HepG2 (cell line): ENCODE measurements around the gene CNTF. TPM values are rescaled to one million over a fixed set of nuclear protein-coding genes. Genes with fewer than 3 reads are reported as not detected.

Source experiments
- ADNP ChIP-seq: sonication (generic); formaldehyde crosslinking; IDR thresholded peaks from 2 replicates; pipeline ENCODE4 v1.4.0; 2020; ENCODE audit warnings: missing genetic modification reagents
- BRCA1 ChIP-seq: sonication (generic); formaldehyde crosslinking; IDR thresholded peaks from 2 replicates; pipeline ENCODE4 v1.4.0; 2020; ENCODE audit warnings: missing genetic modification reagents
- EEA1 ChIP-seq: sonication (generic); formaldehyde crosslinking; IDR thresholded peaks from 2 replicates; pipeline ENCODE4 v1.5.1; 2020; ENCODE audit warnings: mild to moderate bottlenecking, missing genetic modification reagents, borderline replicate concordance
- FOXA3 ChIP-seq: IDR thresholded peaks from 2 replicates; pipeline ENCODE4 v1.6.1; 2016; ENCODE audit warnings: missing genetic modification reagents, missing compliant biosample characterization
- GFI1 ChIP-seq: sonication (generic); formaldehyde crosslinking; IDR thresholded peaks from 2 replicates; pipeline ENCODE4 v1.5.0; 2020; ENCODE audit warnings: missing genetic modification reagents, mild to moderate bottlenecking, borderline replicate concordance
- GMEB2 ChIP-seq: IDR thresholded peaks from 2 replicates; pipeline ENCODE4 v1.6.1; 2016; ENCODE audit warnings: missing biosample characterization, missing genetic modification reagents, low read depth
- ISX ChIP-seq: sonication (generic); formaldehyde crosslinking; conservative IDR thresholded peaks from 2 replicates; pipeline ENCODE4 v1.5.0; 2020; ENCODE audit warnings: missing genetic modification reagents
- SP2 ChIP-seq: sonication (generic); formaldehyde crosslinking; IDR thresholded peaks from 2 replicates; pipeline ENCODE4 v1.5.1; 2020; ENCODE audit warnings: mild to moderate bottlenecking, missing genetic modification reagents
- TBX3 ChIP-seq: fragments of 450-650 bp; IDR thresholded peaks from 2 replicates; pipeline ENCODE4 v1.6.1; 2017; ENCODE audit warnings: antibody characterized with exemption, mild to moderate bottlenecking, inconsistent platforms, borderline replicate concordance
- TCF12 ChIP-seq, 2 experiments: fragments of 450-650 bp in 1 of 2; sonication (generic) in 1 of 2; formaldehyde crosslinking in 1 of 2; IDR thresholded peaks; 2 replicates each; pipeline versions ENCODE4 v1.6.1 to v1.8.0; 2017 to 2022; ENCODE audit warnings: antibody characterized with exemption in 1 of 2, mild to moderate bottlenecking in 1 of 2, missing genetic modification reagents in 1 of 2, moderate library complexity in 1 of 2
- TIGD3 ChIP-seq: sonication (generic); formaldehyde crosslinking; IDR thresholded peaks from 2 replicates; pipeline ENCODE4 v1.5.1; 2020; ENCODE audit warnings: mild to moderate bottlenecking, missing genetic modification reagents, borderline replicate concordance
- WIZ ChIP-seq: sonication (generic); formaldehyde crosslinking; IDR thresholded peaks from 2 replicates; pipeline ENCODE4 v1.5.1; 2020; ENCODE audit warnings: mild to moderate bottlenecking, missing genetic modification reagents
- XRCC5 ChIP-seq: fragments of 200-400 bp; formaldehyde crosslinking; optimal IDR thresholded peaks from 2 replicates; pipeline ENCODE3; 2017; ENCODE audit warnings: mild to moderate bottlenecking, low read length
- ZFP91 ChIP-seq: sonication (generic); formaldehyde crosslinking; IDR thresholded peaks from 2 replicates; pipeline ENCODE4 v1.9.0; 2022; ENCODE audit warnings: missing genetic modification reagents, mild to moderate bottlenecking, borderline replicate concordance
- ZHX2 ChIP-seq, 2 experiments: sonication (generic) in 1 of 2; formaldehyde crosslinking in 1 of 2; IDR thresholded peaks; 2 replicates each; pipeline versions ENCODE4 v1.6.1 to v1.9.0; 2014 to 2022; ENCODE audit warnings: antibody characterized with exemption in 1 of 2, borderline replicate concordance in 1 of 2, inconsistent platforms in 1 of 2, low read depth in 1 of 2, missing genetic modification reagents in 1 of 2
- ZSCAN30 ChIP-seq: sonication (generic); formaldehyde crosslinking; IDR thresholded peaks from 2 replicates; pipeline ENCODE4 v1.5.0; 2020; ENCODE audit warnings: mild to moderate bottlenecking, missing genetic modification reagents
- ZSCAN9 ChIP-seq: IDR thresholded peaks from 2 replicates; pipeline ENCODE4 v1.6.1; 2016; ENCODE audit warnings: borderline replicate concordance
- polyA plus RNA-seq, 8 experiments: library from polyadenylated mRNA; depleted of rRNA in 3 of 8; stranded (reverse) in 7 of 8; unstranded in 1 of 8; fragments of >200 nt; fragmentation: Illumina TruSeq in 4 of 8; extraction: Trizol in 4 of 8; gene quantifications; 2 replicates each; pipeline versions ENCODE4 v1.2.1 to v1.2.3, GENCODE V29; 2011 to 2016; ENCODE audit warnings: low read depth in 4 of 8, missing spikeins in 1 of 8, mixed read lengths in 1 of 8; ENCODE audit not compliant: insufficient read depth in 1 of 8
- total RNA-seq, 5 experiments: library from RNA; depleted of rRNA; stranded (reverse); fragments of >200 nt; fragmentation: Illumina TruSeq; extraction: Trizol; gene quantifications; 2 replicates each; pipeline ENCODE4 v1.2.3, GENCODE V29; 2016; ENCODE audit warnings: low read depth in 1 of 5

Gene CNTF
- total and polyA plus RNA-seq, 2 of the 13 experiments (the other 11 are each of a cell fraction or from before 2014, with no cell fraction given): 0.51 to 2.3 TPM

GRCh38 chr11:58578635-58579191 lies 43.8 kb upstream of the CNTF start, which contains the start of gene ZFP91 (continued):
- TF ChIP-seq WIZ (CRISPR knock-in tag): no peak
- TF ChIP-seq ADNP (CRISPR knock-in tag): no peak
- no peak for TF ChIP-seq GMEB2 (CRISPR knock-in tag)
- TF ChIP-seq TBX3: peak; percentile 78; the same call in 1 of the 2 replicates
- TF ChIP-seq GFI1: no peak
- TF ChIP-seq ZFP91 (CRISPR knock-in tag): peak; percentile 98; the same call in 1 of the 2 replicates
- TF ChIP-seq FOXA3 (CRISPR knock-in tag): no peak
- no peak for TF ChIP-seq ZHX2 (IDR thresholded peaks at IDR 0.05; ENCODE audit: low read depth)
- TF ChIP-seq ZHX2 (CRISPR knock-in tag; IDR thresholded peaks at IDR 0.05; ENCODE audit: borderline replicate concordance): no peak
- no peak for TF ChIP-seq TIGD3 (CRISPR knock-in tag)
- TF ChIP-seq ZSCAN9 (CRISPR knock-in tag): peak; percentile 41; the same call in 1 of the 2 replicates
- TF ChIP-seq SP2 (CRISPR knock-in tag): peak; percentile 85
- no peak; the same call in 1 of the 2 replicates for TF ChIP-seq ZSCAN30
- TF ChIP-seq XRCC5: no peak
- no peak for TF ChIP-seq BRCA1
- TF ChIP-seq ISX (CRISPR knock-in tag): 0 out of 2 replicates have a peak, but pooled peaks have one; percentile 2
- no peak for TF ChIP-seq EEA1 (CRISPR knock-in tag)
- TF ChIP-seq TCF12 (IDR thresholded peaks at IDR 0.05): no peak
- TF ChIP-seq TCF12 (CRISPR knock-in tag; IDR thresholded peaks at IDR 0.05): no peak
